GM21367 (cell line): Measurements from ENCODE around the gene HSPB1.
"Not testable (repeated sequence)": the region's sequence is repeated elsewhere in the genome, so short reads cannot be mapped to it uniquely, and the experiment has no call there.

Experiments used
- ATAC-seq: cut with Tn5 transposase; IDR thresholded peaks from one replicate; pipeline ENCODE4 v1.9.1; 2021; ENCODE audit not compliant: unreplicated experiment

The HSPB1 gene

GRCh38 chr7:76329479-76329878, 27.0 kb downstream of the HSPB1 start:
- ATAC-seq: no peak

GRCh38 chr7:76330261-76330660, 27.8 kb downstream of the HSPB1 start:
- no peak for ATAC-seq

GRCh38 chr7:76330673-76331072, 28.2 kb downstream of the HSPB1 start:
- ATAC-seq: no peak

GRCh38 chr7:76332078-76332477, 29.6 kb downstream of the HSPB1 start:
- ATAC-seq: no peak

- no peak for ATAC-seq
Observed at GRCh38 chr7:76333511-76334101, 31.1 kb downstream of the HSPB1 start.

GRCh38 chr7:76334320-76334967, 32.0 kb downstream of the HSPB1 start:
- no peak for ATAC-seq

GRCh38 chr7:76335417-76335816, 32.9 kb downstream of the HSPB1 start:
- ATAC-seq: not testable (repeated sequence)

GRCh38 chr7:76336094-76336493, 33.6 kb downstream of the HSPB1 start:
- ATAC-seq: no peak

GRCh38 chr7:76337147-76337546, 34.7 kb downstream of the HSPB1 start:
- no peak for ATAC-seq

GRCh38 chr7:76338298-76339084, 36.0 kb downstream of the HSPB1 start:
- no peak for ATAC-seq

- ATAC-seq: no peak
Observed at GRCh38 chr7:76340617-76341131, 38.2 kb downstream of the HSPB1 start.

GRCh38 chr7:76342222-76342621, 39.7 kb downstream of the HSPB1 start:
- ATAC-seq: no peak

GRCh38 chr7:76343294-76343930, 40.9 kb downstream of the HSPB1 start:
- ATAC-seq: no peak

GRCh38 chr7:76343931-76344321, 41.5 kb downstream of the HSPB1 start:
- no peak for ATAC-seq

- no peak for ATAC-seq
Observed at GRCh38 chr7:76346097-76346496, 43.6 kb downstream of the HSPB1 start.

GRCh38 chr7:76346778-76347177, 44.3 kb downstream of the HSPB1 start:
- no peak for ATAC-seq

GRCh38 chr7:76347710-76348109, 45.2 kb downstream of the HSPB1 start:
- ATAC-seq: no peak

GRCh38 chr7:76349313-76349885, 46.9 kb downstream of the HSPB1 start:
- ATAC-seq: no peak

- no peak for ATAC-seq
Observed at GRCh38 chr7:76351372-76351771, 48.9 kb downstream of the HSPB1 start.

GRCh38 chr7:76352193-76352592, 49.7 kb downstream of the HSPB1 start:
- no peak for ATAC-seq

GRCh38 chr7:76353744-76354143, 51.3 kb downstream of the HSPB1 start:
- no peak for ATAC-seq
